Ureter (tissue), 1 donor: ENCODE data around the gene ATF7. TPM values are rescaled to one million over a fixed set of nuclear protein-coding genes. Genes with fewer than 3 reads are reported as not detected.

Experiments used
- DNase-seq: peaks from one replicate; pipeline ENCODE4 v3.0.0-alpha.2; 2020; ENCODE audit warnings: low spot score
- total RNA-seq: library from RNA; stranded (reverse); gene quantifications from one replicate; pipeline ENCODE4 v1.2.4, GENCODE V29; 2023
- donor health status: DM: yes; HTN: yes; CAD: no.

ATF7 gene
- total RNA-seq, 1 donor from 2014 or later = 58.3 TPM

DNA sequence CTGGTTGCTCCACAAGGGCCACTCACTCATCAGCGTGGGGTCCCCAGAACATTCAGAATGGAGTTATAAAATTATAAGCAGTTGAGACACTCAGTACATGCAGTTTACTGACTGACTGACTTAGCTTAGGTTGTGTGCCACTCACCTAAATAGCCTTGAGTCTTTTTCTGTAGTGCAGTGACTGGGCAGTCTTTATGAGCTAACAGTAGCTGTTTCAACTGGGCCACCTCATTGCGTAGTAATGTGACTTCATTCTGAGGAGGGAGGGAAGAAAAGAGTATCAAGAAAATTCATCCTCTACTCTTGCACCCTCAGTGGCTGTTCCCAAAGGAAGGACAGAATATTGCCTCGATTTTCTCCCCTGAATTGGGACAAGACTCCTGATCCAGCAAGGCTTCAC is 103.1 kb downstream of the ATF7 start:
- DNase-seq = no peak

DNA sequence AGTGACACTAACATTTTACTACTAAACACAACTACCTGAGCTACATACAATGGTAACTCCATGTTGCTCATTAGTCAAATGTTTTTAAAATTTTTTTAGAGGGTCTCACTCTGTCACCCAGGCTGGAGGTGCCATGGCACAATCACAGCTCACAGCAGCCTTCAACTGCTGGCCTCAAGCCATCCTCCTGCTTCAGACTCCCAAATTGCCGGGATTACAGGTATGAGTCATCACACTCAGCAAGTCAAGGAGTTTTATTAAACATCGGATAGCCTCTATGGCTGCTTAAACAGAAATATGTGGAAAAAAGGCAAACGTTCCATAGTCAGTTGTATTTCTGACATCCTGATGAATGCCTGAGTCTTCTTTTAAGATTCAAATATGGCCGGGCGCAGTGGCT is 107.8 kb downstream of the ATF7 start:
- DNase-seq = no peak

DNA sequence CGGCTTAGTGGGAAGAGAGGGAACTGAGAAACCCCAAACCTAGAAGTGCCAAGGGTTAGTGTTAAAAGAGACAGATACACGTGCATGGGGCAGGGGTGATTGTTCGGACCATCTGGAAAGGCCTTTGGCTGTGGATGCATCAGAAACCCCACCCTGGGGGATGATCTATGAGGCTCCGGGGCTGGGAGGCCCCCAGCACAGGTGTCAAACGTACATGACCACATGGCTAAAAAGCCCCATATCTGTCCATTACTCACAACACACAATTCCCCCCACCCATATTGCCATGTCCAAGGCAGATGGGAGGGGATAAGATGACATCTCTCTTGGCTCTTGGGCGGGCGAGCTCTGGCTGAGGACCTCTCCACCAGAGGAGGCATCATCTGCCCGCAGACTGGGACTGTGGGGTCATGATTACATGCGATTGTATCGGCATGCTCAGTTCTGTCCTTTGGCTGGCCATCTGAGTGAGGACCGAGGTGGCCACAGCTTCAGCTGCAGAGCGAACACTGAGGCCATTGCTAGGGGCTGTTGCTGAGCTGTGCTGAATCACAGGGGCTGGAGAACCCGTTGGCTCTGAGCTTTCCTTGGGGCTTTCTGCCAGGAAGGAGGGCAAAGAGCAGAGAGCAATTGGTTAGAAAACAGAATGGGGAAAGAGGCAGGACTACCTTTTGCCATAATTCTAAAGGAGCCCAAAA is 109.3 kb downstream of the ATF7 start:
- DNase-seq = no peak

DNA sequence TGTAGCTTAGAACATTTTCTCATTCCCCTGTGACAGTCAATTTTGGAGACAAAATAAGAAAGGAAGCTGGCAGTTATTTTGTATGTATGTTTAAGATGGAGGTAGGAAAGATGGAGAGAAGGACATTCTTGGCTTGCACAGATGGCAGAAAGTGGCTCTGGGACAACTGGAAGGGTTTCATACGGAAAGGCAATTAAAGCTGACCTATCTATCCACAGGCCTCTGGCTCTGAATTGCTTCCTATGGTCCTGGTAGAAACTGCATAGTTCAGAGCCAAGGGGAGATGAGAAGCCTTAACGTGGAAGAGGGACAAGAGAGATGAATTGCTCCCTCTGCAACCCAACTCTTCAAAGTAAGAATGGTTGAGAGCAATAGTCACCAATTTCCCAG is 110.9 kb downstream of the ATF7 start:
- no peak for DNase-seq

DNA sequence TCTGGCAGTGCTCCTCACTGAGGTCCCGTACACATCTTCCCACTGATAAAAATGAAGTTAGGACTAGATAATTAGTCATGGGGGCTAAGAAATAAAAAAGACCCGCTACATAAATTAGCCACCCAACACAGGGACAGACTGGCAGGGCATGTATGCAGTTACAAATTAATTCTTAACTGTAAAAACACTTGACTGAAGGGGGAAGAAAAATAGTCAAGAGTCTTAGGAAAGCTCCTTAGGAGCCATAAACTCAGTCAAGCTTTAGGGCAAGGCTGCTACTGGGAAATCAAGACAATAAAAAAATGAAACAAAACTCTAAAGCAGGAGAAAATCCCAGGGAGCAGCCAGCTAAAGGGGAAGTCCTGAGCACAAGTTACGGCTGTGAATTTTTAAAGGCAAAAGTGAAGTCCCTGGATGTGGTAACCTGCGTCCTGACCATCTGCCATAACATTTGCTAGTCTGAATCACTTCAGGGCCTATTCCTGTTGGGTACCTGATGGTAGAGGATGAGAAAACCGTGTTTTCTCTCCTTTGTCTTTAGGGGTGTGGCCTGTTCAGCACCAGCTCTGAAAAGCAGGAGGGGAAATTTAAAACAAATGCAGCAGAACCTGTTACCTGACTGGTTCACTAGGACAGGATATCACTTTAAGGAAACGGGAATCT is 111.4 kb downstream of the ATF7 start:
- DNase-seq = no peak

DNA sequence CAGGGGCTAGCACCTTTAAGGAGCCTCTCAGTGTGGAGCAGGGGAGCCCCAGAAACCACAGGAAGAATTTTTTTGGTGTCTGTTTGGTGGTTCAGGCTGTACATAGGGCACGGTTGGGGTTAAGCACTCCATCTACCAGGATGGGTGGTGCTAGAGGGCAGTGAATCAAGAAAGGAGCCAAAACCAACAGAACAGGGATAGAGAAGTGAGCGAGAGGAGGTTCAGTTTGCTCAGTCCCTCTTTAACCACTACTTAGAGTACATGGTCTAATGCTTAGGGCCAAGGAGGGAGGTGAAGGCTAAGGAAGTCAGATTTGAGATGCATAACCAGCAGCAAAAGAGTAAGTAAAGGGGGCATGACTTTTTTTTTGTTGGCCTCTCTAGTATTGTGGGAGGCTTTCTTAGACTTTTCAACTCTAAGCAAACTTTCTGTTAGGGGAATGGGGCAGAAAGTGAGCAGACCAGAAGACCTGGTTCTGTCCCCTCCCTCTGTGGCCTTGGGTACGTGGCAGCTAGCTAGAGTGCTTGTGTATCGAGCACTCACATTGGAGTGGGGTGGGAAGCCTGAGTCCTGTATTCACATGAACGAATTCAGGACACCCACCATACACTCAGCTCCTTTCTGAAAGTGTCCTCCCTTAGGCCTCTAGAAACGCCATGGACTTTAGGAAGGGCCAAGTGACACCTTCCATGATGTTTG is 112.3 kb downstream of the ATF7 start:
- DNase-seq = no peak

DNA sequence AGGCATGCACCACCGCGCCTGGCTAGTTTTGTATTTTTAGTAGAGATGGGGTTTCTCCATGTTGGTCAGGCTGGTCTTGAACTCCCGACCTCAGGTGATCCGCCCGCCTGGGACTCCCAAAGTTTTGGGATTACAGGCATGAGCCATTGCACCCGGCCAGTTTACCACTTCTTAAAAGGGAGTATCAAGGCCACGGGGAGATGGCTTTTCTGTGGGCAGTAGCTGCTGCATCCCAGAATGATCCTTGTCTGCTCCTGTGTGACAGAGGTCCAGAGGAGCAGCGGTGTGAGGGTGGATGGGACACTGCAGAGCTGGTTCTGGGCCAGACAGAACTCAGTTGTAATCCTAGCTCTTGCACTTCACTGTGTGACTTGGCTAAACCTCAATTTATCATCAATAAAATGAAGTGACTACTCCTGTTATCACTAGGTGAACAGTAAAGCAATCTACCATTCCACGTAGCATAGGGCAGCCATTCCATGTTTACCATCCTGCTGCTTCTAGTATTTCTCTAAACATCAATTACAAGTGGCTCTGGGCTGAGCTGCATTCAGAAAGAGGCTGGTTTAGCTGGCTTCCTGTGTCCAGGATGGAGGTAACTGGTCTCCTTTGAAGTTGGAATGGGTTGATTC is 115.9 kb downstream of the ATF7 start:
- no peak for DNase-seq

DNA sequence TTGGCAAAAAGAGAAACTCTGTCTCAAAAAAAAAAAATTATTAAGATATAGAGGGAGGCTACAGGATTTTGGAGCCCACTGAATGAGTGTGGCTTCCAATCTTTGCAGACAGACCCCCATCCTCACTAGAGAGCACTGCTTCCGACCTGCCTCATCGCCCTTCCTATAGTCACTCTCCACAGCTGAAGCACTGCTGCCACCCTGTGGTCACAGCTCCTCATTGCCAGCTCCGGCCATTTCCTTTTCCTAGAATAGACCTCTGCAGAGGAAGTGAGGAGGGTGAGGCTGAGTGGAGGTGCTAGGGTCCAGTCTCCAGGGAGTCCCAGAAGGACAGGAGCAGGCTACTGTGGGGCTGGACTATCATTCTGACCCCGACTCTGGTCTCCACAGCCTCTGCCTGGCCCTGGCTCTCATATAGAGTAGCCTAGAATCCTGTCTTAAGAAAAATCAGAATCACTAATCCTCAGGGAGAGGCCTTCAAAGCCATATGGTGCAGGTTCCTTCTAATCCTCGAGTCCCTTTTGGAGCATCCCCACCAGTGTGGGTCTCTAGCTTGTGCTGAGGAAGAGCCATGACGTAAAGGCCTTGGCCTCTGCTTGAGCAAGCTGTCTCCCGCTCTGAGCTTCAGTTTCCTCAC is 117.5 kb downstream of the ATF7 start:
- DNase-seq = peak; percentile 90

DNA sequence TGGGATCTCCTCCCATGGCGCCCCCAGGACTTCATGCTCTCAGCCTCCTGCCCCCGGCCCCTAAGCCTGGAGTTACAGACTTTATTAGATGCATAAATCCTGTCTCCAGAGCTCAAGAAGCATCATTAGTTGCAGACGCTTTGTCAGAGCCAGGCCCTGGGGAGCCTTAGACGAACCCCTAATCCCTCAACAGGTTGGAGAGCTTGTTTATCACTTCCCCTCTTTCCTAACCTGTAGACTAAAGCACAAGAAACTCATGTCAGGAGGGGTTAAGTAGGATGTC is 118.6 kb downstream of the ATF7 start:
- no peak for DNase-seq

DNA sequence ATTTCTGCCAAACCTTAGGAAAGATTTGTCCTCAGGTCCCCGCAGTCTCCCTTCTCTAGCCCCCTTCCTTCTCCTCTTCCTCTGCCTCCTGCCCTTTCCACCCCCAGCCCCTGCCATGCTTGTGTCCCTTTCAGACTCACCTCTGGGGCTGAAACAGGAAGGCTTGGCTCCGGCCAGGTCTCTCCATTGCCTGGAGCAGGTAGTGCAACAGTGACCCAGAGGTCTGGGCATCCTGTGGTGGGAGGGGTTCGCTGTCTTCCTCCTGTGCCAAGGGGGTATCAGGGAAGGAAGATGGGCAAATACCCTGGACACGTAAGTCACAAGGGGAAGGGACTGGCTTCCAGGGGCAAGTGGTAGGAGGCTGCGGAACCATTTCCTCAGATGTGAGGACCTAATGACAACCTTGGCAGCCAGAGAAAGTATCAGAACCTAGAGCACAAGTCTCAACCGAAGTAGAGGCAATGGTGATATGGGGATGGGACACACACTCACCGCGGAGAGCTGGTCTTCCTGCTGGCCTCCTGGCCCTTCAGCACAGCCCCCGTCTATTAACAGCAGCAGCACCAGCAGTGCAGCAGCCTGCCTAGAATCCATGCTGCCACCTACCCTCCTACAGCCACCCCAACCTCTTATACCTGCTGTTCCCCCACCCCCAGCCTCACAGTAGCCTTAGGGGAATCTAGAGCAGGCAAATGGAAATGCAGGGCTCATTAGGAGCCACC is 119.1 kb downstream of the ATF7 start, which contains the start of gene NPFF:
NPFF (minus strand) TSS at position 604 of the 722 bp plus-strand sequence; CDS start at position 594, 10 bp downstream.
- DNase-seq = no peak

DNA sequence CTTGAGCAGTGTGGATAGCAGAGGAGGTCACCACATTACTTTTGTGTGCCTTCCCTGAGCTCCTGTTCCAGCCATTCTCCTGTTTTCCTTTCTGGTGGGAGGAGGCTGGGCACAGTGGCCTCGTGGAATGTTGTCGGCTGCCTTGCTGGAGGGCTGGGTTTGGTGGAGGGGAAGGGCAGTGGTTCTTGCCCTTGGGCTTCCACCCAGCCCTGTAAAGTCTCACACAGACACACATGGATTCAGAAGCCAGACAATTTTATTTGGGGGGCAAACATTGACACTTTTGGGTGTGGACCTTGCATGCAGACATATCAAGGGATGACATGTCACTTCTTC is 119.8 kb downstream of the ATF7 start:
- DNase-seq = no peak

DNA sequence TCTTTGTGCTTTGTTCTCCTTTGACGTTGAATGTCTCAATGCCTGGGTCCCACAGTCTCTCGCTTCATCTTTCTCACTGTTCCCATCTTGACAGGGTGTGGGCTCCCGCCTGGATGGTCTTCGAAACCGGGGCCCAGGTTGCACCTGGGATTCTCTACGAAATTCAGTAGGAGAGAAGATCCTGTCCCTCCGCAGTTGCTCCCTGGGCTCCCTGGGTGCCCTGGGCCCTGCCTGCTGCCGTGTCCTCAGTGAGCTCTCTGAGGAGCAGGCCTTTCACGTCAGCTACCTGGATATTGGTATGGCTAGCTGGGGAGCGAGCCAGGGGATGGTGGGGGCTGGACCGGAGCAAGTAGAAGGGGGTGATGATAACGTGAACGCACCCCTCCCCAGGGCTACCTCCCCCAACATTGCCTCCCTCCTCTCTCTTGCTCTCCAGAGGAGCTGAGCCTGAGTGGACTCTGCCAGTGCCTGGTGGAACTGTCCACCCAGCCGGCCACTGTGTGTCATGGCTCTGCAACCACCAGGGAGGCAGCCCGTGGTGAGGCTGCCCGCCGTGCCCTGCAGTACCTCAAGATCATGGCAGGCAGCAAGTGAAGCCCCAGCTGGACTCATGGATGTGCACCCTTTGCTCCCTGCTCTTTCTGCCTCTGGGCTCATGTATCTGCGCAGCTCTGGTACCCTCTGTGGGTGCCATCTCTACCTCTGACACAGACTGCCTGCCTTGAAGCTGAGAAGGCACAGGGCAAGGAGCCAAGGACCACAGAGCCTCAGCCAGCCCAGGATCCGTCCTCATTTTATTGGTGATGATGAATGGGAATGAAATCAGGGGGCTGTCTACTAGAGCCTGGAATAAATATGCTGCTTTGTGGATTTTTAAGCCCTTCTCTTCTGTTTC is 120.4 kb downstream of the ATF7 start:
- no peak for DNase-seq

DNA sequence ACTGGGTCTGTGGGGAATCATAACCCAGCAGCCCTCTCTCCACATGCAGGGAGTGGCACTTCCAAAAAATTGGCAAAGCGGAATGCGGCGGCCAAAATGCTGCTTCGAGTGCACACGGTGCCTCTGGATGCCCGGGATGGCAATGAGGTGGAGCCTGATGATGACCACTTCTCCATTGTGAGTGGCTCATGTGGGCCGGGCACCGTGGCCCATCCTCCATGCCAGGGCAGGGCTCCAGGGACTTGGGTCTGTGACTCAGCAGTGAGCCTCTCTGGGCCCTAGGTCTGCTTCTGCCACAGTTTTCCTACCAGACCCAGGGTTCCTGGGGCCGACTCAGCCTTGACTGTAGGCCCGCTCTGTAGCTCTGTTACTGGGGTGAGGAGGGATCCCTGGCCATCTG is 121.1 kb downstream of the ATF7 start:
- DNase-seq = no peak

DNA sequence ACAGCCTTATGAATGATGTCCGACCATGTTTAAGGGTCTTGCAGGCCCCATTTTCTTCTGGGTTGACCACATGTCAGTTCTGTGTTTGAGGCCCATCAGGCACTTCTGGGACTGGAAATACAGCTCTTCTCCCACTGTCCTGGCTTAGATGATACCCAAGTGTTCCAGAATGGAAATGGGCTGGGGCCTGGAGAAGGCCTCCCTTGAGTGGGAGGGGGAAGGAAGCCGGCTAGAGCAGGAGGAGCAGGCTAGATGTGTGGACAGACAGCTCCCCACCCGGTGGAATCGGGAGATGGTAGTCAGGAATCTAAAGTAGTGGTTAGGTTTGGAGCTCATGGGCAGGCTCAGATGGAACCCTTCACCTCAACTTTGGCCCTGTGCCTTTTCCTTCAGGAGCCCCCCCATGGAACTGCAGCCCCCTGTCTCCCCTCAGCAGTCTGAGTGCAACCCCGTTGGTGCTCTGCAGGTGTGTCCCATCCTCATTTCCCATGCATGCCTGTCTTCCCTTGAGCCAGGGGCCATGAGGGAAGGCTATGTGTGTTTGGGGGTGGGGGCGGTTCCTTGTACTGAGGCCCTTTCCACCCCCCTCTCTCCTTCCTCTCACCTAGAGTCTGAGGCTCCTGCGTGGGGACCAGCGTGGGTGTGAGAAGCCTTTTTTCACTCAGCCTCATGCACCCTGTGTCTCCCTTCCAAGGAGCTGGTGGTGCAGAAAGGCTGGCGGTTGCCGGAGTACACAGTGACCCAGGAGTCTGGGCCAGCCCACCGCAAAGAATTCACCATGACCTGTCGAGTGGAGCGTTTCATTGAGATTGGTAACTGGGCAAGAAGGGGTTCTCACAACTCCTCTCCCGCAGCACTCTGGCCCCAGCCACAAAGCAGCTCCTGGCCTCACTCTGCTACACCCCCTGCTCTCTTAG is 121.9 kb downstream of the ATF7 start:
- no peak for DNase-seq

DNA sequence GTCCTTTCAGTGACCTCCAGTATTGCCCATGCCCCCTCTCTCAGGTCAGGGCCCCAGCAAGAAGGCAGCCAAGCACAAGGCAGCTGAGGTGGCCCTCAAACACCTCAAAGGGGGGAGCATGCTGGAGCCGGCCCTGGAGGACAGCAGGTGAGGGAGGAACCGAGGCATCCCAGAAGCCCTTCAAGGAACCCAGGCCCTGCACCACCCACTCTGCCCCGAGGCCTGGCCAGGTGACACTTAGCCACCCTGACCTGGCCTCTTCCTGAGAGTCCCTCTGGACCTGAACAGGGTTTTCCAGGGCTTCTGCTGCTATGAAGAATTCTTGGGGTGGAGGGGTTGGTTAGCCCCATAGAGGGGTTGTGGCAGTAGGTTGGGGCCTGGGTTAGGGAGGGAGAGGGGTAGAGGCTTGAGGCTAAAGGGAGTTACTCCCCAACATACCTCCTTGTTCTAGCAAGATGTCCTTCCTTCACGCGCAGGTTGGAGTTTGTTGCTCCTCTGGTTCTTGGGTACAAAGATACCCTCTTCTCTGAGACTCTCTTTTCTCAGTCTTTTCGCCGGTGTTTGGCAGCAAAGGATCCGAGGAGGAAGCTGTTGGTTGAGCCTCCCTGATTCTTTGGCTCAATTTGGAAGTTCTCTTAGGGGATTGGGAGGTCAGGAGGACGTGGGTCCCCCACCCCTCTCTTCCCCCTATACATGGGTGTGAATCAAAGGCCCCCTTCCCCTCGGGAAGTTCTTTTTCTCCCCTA is 123.0 kb downstream of the ATF7 start:
- no peak for DNase-seq

DNA sequence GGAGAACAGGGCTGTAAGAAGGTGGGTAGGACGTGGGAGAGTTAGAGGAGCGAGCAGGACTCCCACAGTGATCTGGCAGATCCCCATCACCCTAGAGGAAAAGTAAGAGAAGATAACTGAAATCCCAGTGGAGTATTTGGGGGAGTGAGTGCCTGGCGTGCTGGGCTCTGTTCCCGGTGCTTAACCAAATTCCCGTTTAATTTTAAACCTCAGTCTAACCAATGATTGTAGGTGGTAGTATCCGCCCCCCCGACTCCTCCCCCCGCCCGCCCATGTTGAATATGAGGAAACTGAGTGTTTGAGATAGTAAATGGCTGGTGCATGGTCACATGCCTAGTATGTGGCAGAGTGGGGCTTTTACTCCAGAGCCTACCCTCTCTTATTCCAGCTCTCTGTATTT is 123.9 kb downstream of the ATF7 start:
- DNase-seq = no peak

DNA sequence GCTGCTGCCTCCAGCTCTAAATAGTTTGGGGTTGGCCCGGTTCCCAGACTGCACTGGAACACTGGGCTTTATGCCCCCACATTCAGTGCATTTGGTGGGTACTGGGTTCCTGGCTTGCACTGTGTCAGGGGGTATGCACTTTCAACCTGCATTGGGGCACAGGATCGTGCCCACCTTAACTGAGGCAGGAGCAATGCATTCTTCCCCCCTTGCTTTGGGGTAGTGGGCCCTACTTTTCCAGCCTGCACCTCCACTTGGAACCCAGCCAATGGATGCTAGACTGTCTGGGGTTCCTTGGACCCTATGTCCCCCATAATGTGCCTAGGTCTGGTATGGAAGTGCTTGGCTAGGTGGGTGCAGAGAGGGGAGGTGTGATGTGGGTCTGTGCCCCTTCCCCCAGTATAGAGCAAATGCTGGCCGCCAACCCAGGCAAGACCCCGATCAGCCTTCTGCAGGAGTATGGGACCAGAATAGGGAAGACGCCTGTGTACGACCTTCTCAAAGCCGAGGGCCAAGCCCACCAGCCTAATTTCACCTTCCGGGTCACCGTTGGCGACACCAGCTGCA is 124.5 kb downstream of the ATF7 start:
- DNase-seq = no peak

DNA sequence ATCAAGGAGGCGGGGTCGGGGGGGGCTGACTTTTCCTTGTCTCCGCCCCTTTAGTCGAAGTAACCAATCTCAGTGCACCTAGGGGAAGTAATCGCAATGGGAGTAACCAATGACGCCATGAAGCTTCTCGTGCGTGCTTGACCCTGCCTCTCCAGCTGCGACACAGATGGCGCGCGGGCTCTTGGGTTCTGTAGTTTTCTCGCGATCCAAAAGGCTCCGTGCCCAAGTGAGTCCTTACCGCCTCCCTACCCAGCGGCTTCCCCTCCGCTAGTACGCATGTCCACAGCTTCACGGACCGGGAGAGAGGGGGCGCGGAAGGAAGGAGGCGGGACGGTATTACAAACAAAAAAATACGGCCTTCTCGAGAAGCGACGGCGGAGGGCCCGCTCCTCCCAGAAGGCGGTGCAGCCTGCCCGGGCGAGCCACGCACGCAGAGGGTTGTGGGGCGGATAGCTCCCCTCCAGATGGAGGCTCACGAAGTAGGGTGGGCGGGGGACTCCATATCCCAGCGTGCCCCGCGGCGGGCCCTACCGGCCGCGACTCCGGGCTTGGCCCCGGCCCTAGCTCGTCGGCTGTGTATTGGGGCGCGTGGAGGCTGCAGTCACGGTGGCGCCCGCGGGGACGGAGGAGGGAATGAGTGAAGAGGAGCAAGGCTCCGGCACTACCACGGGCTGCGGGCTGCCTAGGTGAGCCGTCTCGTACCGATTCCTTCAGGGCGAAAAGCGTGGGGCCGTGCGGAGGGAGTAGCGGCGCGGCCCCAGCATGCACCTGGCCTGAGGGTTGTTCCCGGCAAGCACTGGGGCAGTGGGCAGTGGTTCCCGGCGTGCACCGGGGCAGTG is 125.2 kb downstream of the ATF7 start, which contains the start of gene TARBP2:
TARBP2 (plus strand) TSS at position 508 of the 839 bp plus-strand sequence; CDS start at position 634, 126 bp downstream.
- peak; percentile 100 for DNase-seq
